Kidney epithelial cell (primary cell): ENCODE data around the gene NANOS1. TPM values are rescaled to one million over a fixed set of nuclear protein-coding genes. Genes with fewer than 3 reads are reported as not detected.

ENCODE experiments used
- DNase-seq: peaks from one replicate; pipeline ENCODE4 v3.0.0-alpha.2; 2010; ENCODE audit warnings: low read depth
- H3K27me3 ChIP-seq: 2 replicates; pipeline ENCODE4 v1.6.0; 2011; ENCODE audit warnings: low read length; ENCODE audit not compliant: control insufficient read depth, insufficient read depth
- H3K36me3 ChIP-seq: 2 replicates; pipeline ENCODE4 v1.5.1; 2011; ENCODE audit warnings: low read length; ENCODE audit not compliant: control insufficient read depth, insufficient read depth
- H3K4me3 ChIP-seq: 2 replicates; pipeline ENCODE4 v1.5.1; 2011; ENCODE audit warnings: low read depth, mild to moderate bottlenecking, control low read depth, low read length
- total RNA-seq: library from RNA; depleted of rRNA; stranded (reverse); fragments of >200 nt; gene quantifications from 2 replicates; pipeline ENCODE4 v1.2.3, GENCODE V29; 2015
- TF ChIP-seq, protein P1 (sequence below): IDR thresholded peaks from 2 replicates; pipeline ENCODE4 v1.5.1; 2011; ENCODE audit warnings: mild to moderate bottlenecking, moderate library complexity, low read length, control low read depth, inconsistent platforms; ENCODE audit not compliant: insufficient read depth, poor library complexity, severe bottlenecking

The NANOS1 gene
- total RNA-seq, 1 donor from 2014 or later = 0.88 TPM

GRCh38 chr10:119061926-119062325, 32.4 kb downstream of the NANOS1 start:
- Histone ChIP-seq H3K27me3 (no peaks in the 10 kb centered on the region), H3K36me3 (no peaks in the 10 kb centered on the region), H3K4me3 (no peak overlapping the region)
- no peak for DNase-seq
- TF ChIP-seq, protein P1, sequence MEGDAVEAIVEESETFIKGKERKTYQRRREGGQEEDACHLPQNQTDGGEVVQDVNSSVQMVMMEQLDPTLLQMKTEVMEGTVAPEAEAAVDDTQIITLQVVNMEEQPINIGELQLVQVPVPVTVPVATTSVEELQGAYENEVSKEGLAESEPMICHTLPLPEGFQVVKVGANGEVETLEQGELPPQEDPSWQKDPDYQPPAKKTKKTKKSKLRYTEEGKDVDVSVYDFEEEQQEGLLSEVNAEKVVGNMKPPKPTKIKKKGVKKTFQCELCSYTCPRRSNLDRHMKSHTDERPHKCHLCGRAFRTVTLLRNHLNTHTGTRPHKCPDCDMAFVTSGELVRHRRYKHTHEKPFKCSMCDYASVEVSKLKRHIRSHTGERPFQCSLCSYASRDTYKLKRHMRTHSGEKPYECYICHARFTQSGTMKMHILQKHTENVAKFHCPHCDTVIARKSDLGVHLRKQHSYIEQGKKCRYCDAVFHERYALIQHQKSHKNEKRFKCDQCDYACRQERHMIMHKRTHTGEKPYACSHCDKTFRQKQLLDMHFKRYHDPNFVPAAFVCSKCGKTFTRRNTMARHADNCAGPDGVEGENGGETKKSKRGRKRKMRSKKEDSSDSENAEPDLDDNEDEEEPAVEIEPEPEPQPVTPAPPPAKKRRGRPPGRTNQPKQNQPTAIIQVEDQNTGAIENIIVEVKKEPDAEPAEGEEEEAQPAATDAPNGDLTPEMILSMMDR = no peak

GRCh38 chr10:119070395-119071165, 41.1 kb downstream of the NANOS1 start:
- TF ChIP-seq, protein P1 = no peak
- Histone ChIP-seq H3K4me3 (no peak overlapping the region), H3K27me3 (no peaks in the 10 kb centered on the region), H3K36me3 (peaks cover 3% of the 10 kb centered on the region)
- no peak for DNase-seq

DNA sequence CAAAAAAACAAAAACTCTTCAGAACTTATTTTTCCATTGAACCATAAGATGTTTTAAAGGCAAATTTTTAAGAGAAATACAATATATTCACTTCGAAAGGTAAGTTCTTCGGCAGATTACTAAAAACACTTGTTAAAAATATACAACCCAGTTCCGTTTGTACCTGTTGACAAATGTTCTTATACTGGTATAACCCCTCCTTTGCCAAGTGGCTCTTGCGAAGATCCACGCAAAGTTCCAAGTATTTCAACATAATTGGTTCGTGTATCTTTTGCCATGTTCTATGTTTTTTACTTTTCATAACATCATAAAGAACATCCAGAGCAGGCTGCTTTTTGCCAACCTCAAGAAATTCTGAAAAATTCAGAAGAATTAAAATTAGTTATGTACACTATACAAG, 44.1 kb downstream of the NANOS1 start:
- Histone ChIP-seq H3K4me3 (no peak overlapping the region), H3K27me3 (no peaks in the 10 kb centered on the region), H3K36me3 (peaks cover 1% of the 10 kb centered on the region)
- no peak for DNase-seq
- TF ChIP-seq, protein P1 = no peak

DNA sequence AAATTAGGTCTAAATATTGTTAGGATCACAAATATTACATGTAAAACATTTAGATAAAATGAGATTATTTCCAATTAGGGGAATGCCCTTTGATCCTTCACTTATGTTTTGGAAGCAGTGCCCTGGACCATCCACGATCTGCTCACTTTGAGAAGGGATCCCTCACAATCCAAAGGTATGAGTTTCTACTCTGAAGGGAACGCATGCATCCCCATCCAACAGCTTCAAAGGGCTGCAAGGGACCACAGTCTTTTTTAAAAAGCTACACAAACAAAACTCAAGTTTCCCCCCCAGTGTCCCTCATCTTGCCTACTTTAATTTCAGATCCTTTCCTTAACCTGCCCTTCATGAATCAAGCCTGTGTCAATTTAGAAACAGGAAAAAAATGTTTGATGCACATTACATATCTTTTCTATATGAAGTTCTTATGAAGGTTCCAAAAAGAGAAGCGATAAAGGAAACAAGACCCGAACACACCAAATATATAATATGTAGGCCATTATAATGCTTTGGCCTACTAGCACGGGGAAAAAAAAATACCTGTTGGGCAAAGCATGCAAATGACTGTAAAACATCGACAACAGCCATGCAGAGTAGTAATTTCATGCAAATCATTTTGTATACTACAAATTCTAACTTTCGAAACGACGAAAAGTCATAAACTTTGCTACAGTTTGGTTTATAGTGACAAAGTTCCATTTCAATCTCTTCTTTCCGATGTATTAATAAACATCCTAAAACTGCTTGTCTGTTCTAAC, 49.1 kb downstream of the NANOS1 start:
- Histone ChIP-seq H3K4me3 (peak overlapping the region; percentile 100), H3K36me3 (no peaks in the 10 kb centered on the region), H3K27me3 (no peaks in the 10 kb centered on the region)
- DNase-seq = no peak
- TF ChIP-seq, protein P1 = no peak

DNA sequence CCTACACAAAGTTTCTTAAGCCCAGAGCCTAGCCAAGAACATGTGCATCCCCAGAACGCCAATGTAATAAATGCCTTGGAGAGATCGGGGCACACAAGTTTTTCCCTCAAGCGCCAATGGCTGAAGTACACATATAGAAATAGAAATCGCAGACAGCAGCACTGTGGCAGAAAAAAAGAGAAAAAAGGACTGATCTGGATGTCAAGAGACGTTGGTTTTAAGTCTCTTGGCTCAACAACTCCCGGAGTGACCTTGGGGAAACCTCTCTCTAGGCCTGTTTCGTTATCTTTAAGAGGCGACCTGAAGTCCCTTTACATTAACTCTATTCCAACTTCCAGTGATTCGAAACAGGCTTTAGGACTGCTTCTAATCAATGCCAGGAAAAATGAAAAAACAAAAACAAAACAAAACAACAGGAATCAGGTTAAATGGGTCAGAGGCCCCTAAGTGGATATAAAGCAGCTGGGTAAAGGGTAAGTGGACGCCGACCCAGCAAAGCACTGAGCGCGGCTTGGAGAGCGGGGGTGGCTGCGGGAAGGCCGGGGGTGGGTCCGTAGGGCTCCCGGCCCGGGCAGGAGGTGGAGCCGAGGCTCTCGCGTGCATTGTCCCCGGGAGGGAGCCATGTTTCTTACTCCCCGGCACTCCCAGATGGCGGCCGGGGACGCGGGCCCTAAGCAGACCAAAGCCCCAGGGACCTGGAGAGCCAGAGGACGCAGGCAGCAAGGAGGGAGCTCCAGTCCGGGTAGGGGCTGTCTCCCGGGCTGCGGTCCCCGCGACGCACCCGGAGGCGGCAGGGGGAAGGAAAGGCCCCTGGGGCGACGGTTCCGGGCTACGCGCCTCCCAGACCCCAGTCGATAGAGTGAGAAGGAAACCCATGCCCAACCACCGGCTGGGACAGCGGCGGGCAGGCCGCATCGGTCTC, 50.3 kb downstream of the NANOS1 start:
- DNase-seq = no peak
- H3K27me3 ChIP-seq = no peaks in the 10 kb centered on the region
- H3K4me3 ChIP-seq = peak overlapping the region; percentile 100
- TF ChIP-seq, protein P1 = no peak
- H3K36me3 ChIP-seq = no peaks in the 10 kb centered on the region
